Measurements from ENCODE around the gene MSL1. TPM values are rescaled to one million over a fixed set of nuclear protein-coding genes. Genes with fewer than 3 reads are reported as not detected.

The MSL1 gene
- total and polyA plus RNA-seq, 2 of the 13 experiments (the other 11 are each of a cell fraction or from before 2014, with no cell fraction given): 63.8 to 88.5 TPM

- TF ChIP-seq ATF6 (CRISPR knock-in tag; conservative IDR thresholded peaks at IDR 0.05): no peak
- TF ChIP-seq ZNF501 (CRISPR knock-in tag; IDR thresholded peaks at IDR 0.05): peak; percentile 94
- no peak for TF ChIP-seq RERE (CRISPR knock-in tag; IDR thresholded peaks at IDR 0.05; ENCODE audit: low read depth)
- no peak for TF ChIP-seq ZSCAN20 (CRISPR knock-in tag; IDR thresholded peaks at IDR 0.05; ENCODE audit: borderline replicate concordance)
- TF ChIP-seq ZNF263 (CRISPR knock-in tag; IDR thresholded peaks at IDR 0.05): peak; percentile 78
- peak; percentile 78; the same call in 1 of the 2 replicates for TF ChIP-seq ZNF557 (CRISPR knock-in tag; IDR thresholded peaks at IDR 0.05)
- no peak for TF ChIP-seq ZFP62 (CRISPR knock-in tag; IDR thresholded peaks at IDR 0.05)
- TF ChIP-seq ZNF720 (CRISPR knock-in tag; IDR thresholded peaks at IDR 0.05): no peak
- TF ChIP-seq ZNF414 (CRISPR knock-in tag; IDR thresholded peaks at IDR 0.05): no peak; the same call in 1 of the 2 replicates
- TF ChIP-seq EEA1 (CRISPR knock-in tag; IDR thresholded peaks at IDR 0.05; ENCODE audit: borderline replicate concordance): peak; percentile 68; the same call in 1 of the 2 replicates
- peak; percentile 65; the same call in 1 of the 2 replicates for TF ChIP-seq CHD2 (IDR thresholded peaks at IDR 0.05; ENCODE audit: low read depth, low read length)
- TF ChIP-seq PRDM10 (CRISPR knock-in tag; IDR thresholded peaks at IDR 0.05; ENCODE audit: low read depth): no peak
- TF ChIP-seq ZNF224 (CRISPR knock-in tag; IDR thresholded peaks at IDR 0.05): peak; percentile 44; the same call in 1 of the 2 replicates
- peak; percentile 59 for TF ChIP-seq ZNF18 (CRISPR knock-in tag; IDR thresholded peaks at IDR 0.05; ENCODE audit: insufficient replicate concordance)
These were observed 23.6 kb upstream of the MSL1 start (continued) for GRCh38 chr17:40097931-40098845.
